ENCODE data around the gene ARHGEF28.
A peak's percentile ranks its signal among the peaks of the same experiment; 100 is the strongest.

Gene ARHGEF28

GRCh38 chr5:73619606-73620333 is 6.2 kb upstream of the ARHGEF28 start:
- no peak overlapping the region for H3K27ac ChIP-seq (ENCODE audit: low read depth, low read length)
- H3K27me3 ChIP-seq (ENCODE audit: control insufficient read depth in 5 of 5, insufficient read depth in 4 of 5, low read length in 5 of 5): no peaks in the 10 kb centered on the region
- H3K9ac ChIP-seq (ENCODE audit: low read length in 5 of 5): no peak overlapping the region
- no peaks in the 10 kb centered on the region for H3K9me3 ChIP-seq (ENCODE audit: control insufficient read depth in 5 of 5, low read length in 5 of 5)
- no peak overlapping the region for H3K4me3 ChIP-seq (ENCODE audit: low read depth in 1 of 5, low read length in 5 of 5)
- H3K36me3 ChIP-seq (ENCODE audit: control insufficient read depth in 5 of 5, insufficient read depth in 5 of 5, low read length in 5 of 5): no peaks in the 10 kb centered on the region
- no peaks in the 10 kb centered on the region for H3K4me1 ChIP-seq (ENCODE audit: control insufficient read depth in 5 of 5, insufficient read depth in 5 of 5, low read length in 5 of 5)

GRCh38 chr5:73620334-73620687 is 5.7 kb upstream of the ARHGEF28 start:
- H3K27me3 ChIP-seq (ENCODE audit: control insufficient read depth in 5 of 5, insufficient read depth in 4 of 5, low read length in 5 of 5): no peaks in the 10 kb centered on the region
- peaks cover 0 to 5% (median 3%) of the 10 kb centered on the region in 5 donors for H3K4me1 ChIP-seq (ENCODE audit: control insufficient read depth in 5 of 5, insufficient read depth in 5 of 5, low read length in 5 of 5)
- H3K9me3 ChIP-seq (ENCODE audit: control insufficient read depth in 5 of 5, low read length in 5 of 5): no peaks in the 10 kb centered on the region
- no peak overlapping the region for H3K4me3 ChIP-seq (ENCODE audit: low read depth in 1 of 5, low read length in 5 of 5)
- no peak overlapping the region for H3K9ac ChIP-seq (ENCODE audit: low read length in 5 of 5)
- no peak overlapping the region for H3K27ac ChIP-seq (ENCODE audit: low read depth, low read length)
- H3K36me3 ChIP-seq (ENCODE audit: control insufficient read depth in 5 of 5, insufficient read depth in 5 of 5, low read length in 5 of 5): no peaks in the 10 kb centered on the region

GRCh38 chr5:73623060-73623459 is 2.9 kb upstream of the ARHGEF28 start:
- no peaks in the 10 kb centered on the region for H3K27me3 ChIP-seq (ENCODE audit: control insufficient read depth in 5 of 5, insufficient read depth in 4 of 5, low read length in 5 of 5)
- H3K4me3 ChIP-seq (ENCODE audit: low read depth in 1 of 5, low read length in 5 of 5): no peak overlapping the region
- H3K4me1 ChIP-seq (ENCODE audit: control insufficient read depth in 5 of 5, insufficient read depth in 5 of 5, low read length in 5 of 5): peaks cover 0 to 21% (median 19%) of the 10 kb centered on the region in 5 donors
- no peak overlapping the region for H3K9ac ChIP-seq (ENCODE audit: low read length in 5 of 5)
- no peak overlapping the region for H3K27ac ChIP-seq (ENCODE audit: low read depth, low read length)
- no peaks in the 10 kb centered on the region for H3K9me3 ChIP-seq (ENCODE audit: control insufficient read depth in 5 of 5, low read length in 5 of 5)
- H3K36me3 ChIP-seq (ENCODE audit: control insufficient read depth in 5 of 5, insufficient read depth in 5 of 5, low read length in 5 of 5): no peaks in the 10 kb centered on the region

- Histone ChIP-seq H3K27me3 (ENCODE audit: control insufficient read depth in 5 of 5, insufficient read depth in 4 of 5, low read length in 5 of 5) (no peaks in the 10 kb centered on the region), H3K27ac (ENCODE audit: low read depth, low read length) (no peak overlapping the region), H3K4me3 (ENCODE audit: low read depth in 1 of 5, low read length in 5 of 5) (no peak overlapping the region), H3K4me1 (ENCODE audit: control insufficient read depth in 5 of 5, insufficient read depth in 5 of 5, low read length in 5 of 5) (peaks cover 0 to 21% (median 19%) of the 10 kb centered on the region in 5 donors), H3K9me3 (ENCODE audit: control insufficient read depth in 5 of 5, low read length in 5 of 5) (no peaks in the 10 kb centered on the region), H3K36me3 (ENCODE audit: control insufficient read depth in 5 of 5, insufficient read depth in 5 of 5, low read length in 5 of 5) (no peaks in the 10 kb centered on the region), H3K9ac (ENCODE audit: low read length in 5 of 5) (no peak overlapping the region)
These were observed 2.0 kb upstream of the ARHGEF28 start for GRCh38 chr5:73623901-73624404.

GRCh38 chr5:73624888-73625287 is 1.1 kb upstream of the ARHGEF28 start:
- H3K36me3 ChIP-seq (ENCODE audit: control insufficient read depth in 5 of 5, insufficient read depth in 5 of 5, low read length in 5 of 5): no peaks in the 10 kb centered on the region
- H3K4me1 ChIP-seq (ENCODE audit: control insufficient read depth in 5 of 5, insufficient read depth in 5 of 5, low read length in 5 of 5): peaks cover 0 to 21% (median 19%) of the 10 kb centered on the region in 5 donors
- H3K4me3 ChIP-seq (ENCODE audit: low read depth in 1 of 5, low read length in 5 of 5): no peak overlapping the region
- peak overlapping the region in 1 of 5 donors; percentile 75 for H3K9ac ChIP-seq (ENCODE audit: low read length in 5 of 5)
- H3K9me3 ChIP-seq (ENCODE audit: control insufficient read depth in 5 of 5, low read length in 5 of 5): no peaks in the 10 kb centered on the region
- no peaks in the 10 kb centered on the region for H3K27me3 ChIP-seq (ENCODE audit: control insufficient read depth in 5 of 5, insufficient read depth in 4 of 5, low read length in 5 of 5)
- H3K27ac ChIP-seq (ENCODE audit: low read depth, low read length): peak overlapping the region; percentile 54

GRCh38 chr5:73625372-73625943 is 538 bp upstream of the ARHGEF28 start:
- Histone ChIP-seq H3K9me3 (ENCODE audit: control insufficient read depth in 5 of 5, low read length in 5 of 5) (no peaks in the 10 kb centered on the region), H3K27ac (ENCODE audit: low read depth, low read length) (peak overlapping the region; percentile 54), H3K36me3 (ENCODE audit: control insufficient read depth in 5 of 5, insufficient read depth in 5 of 5, low read length in 5 of 5) (no peaks in the 10 kb centered on the region), H3K4me3 (ENCODE audit: low read depth in 1 of 5, low read length in 5 of 5) (peak overlapping the region; percentile 61 to 82 (median 69)), H3K4me1 (ENCODE audit: control insufficient read depth in 5 of 5, insufficient read depth in 5 of 5, low read length in 5 of 5) (peaks cover 0 to 21% (median 19%) of the 10 kb centered on the region in 5 donors), H3K27me3 (ENCODE audit: control insufficient read depth in 5 of 5, insufficient read depth in 4 of 5, low read length in 5 of 5) (no peaks in the 10 kb centered on the region), H3K9ac (ENCODE audit: low read length in 5 of 5) (peak overlapping the region in 4 of 5 donors; percentile 57 to 75 (median 68))

GRCh38 chr5:73626814-73627313 is 868 bp downstream of the ARHGEF28 start:
- Histone ChIP-seq H3K27ac (ENCODE audit: low read depth, low read length) (peak overlapping the region; percentile 58), H3K9me3 (ENCODE audit: control insufficient read depth in 5 of 5, low read length in 5 of 5) (no peaks in the 10 kb centered on the region), H3K27me3 (ENCODE audit: control insufficient read depth in 5 of 5, insufficient read depth in 4 of 5, low read length in 5 of 5) (no peaks in the 10 kb centered on the region), H3K4me1 (ENCODE audit: control insufficient read depth in 5 of 5, insufficient read depth in 5 of 5, low read length in 5 of 5) (peaks cover 0 to 21% (median 19%) of the 10 kb centered on the region in 5 donors), H3K36me3 (ENCODE audit: control insufficient read depth in 5 of 5, insufficient read depth in 5 of 5, low read length in 5 of 5) (no peaks in the 10 kb centered on the region), H3K4me3 (ENCODE audit: low read depth in 1 of 5, low read length in 5 of 5) (peak overlapping the region; percentile 81 to 86 (median 83)), H3K9ac (ENCODE audit: low read length in 5 of 5) (peak overlapping the region in 4 of 5 donors; percentile 4 to 68 (median 52))

GRCh38 chr5:73629456-73629855 is 3.5 kb downstream of the ARHGEF28 start:
- Histone ChIP-seq H3K4me3 (ENCODE audit: low read depth in 1 of 5, low read length in 5 of 5) (no peak overlapping the region), H3K9me3 (ENCODE audit: control insufficient read depth in 5 of 5, low read length in 5 of 5) (no peaks in the 10 kb centered on the region), H3K4me1 (ENCODE audit: control insufficient read depth in 5 of 5, insufficient read depth in 5 of 5, low read length in 5 of 5) (peaks cover 0 to 21% (median 19%) of the 10 kb centered on the region in 5 donors)

GRCh38 chr5:73630765-73631164 is 4.8 kb downstream of the ARHGEF28 start:
- Histone ChIP-seq H3K4me1 (ENCODE audit: control insufficient read depth in 5 of 5, insufficient read depth in 5 of 5, low read length in 5 of 5) (peaks cover 0 to 12% (median 11%) of the 10 kb centered on the region in 5 donors), H3K36me3 (ENCODE audit: control insufficient read depth in 5 of 5, insufficient read depth in 5 of 5, low read length in 5 of 5) (no peaks in the 10 kb centered on the region), H3K9me3 (ENCODE audit: control insufficient read depth in 5 of 5, low read length in 5 of 5) (no peaks in the 10 kb centered on the region), H3K4me3 (ENCODE audit: low read depth in 1 of 5, low read length in 5 of 5) (no peak overlapping the region), H3K27me3 (ENCODE audit: control insufficient read depth in 5 of 5, insufficient read depth in 4 of 5, low read length in 5 of 5) (no peaks in the 10 kb centered on the region), H3K9ac (ENCODE audit: low read length in 5 of 5) (no peak overlapping the region), H3K27ac (ENCODE audit: low read depth, low read length) (no peak overlapping the region)

More at GRCh38 chr5:73629456-73629855, 3.5 kb downstream of the ARHGEF28 start:
- Histone ChIP-seq H3K27me3 (ENCODE audit: control insufficient read depth in 5 of 5, insufficient read depth in 4 of 5, low read length in 5 of 5) (no peaks in the 10 kb centered on the region), H3K36me3 (ENCODE audit: control insufficient read depth in 5 of 5, insufficient read depth in 5 of 5, low read length in 5 of 5) (no peaks in the 10 kb centered on the region), H3K9ac (ENCODE audit: low read length in 5 of 5) (no peak overlapping the region), H3K27ac (ENCODE audit: low read depth, low read length) (no peak overlapping the region)

- Histone ChIP-seq H3K4me1 (ENCODE audit: control insufficient read depth in 5 of 5, insufficient read depth in 5 of 5, low read length in 5 of 5) (peaks cover 0 to 11% (median 6%) of the 10 kb centered on the region in 5 donors), H3K27ac (ENCODE audit: low read depth, low read length) (no peak overlapping the region), H3K9ac (ENCODE audit: low read length in 5 of 5) (no peak overlapping the region), H3K9me3 (ENCODE audit: control insufficient read depth in 5 of 5, low read length in 5 of 5) (no peaks in the 10 kb centered on the region), H3K36me3 (ENCODE audit: control insufficient read depth in 5 of 5, insufficient read depth in 5 of 5, low read length in 5 of 5) (no peaks in the 10 kb centered on the region), H3K27me3 (ENCODE audit: control insufficient read depth in 5 of 5, insufficient read depth in 4 of 5, low read length in 5 of 5) (no peaks in the 10 kb centered on the region), H3K4me3 (ENCODE audit: low read depth in 1 of 5, low read length in 5 of 5) (no peak overlapping the region)
These were observed 5.5 kb downstream of the ARHGEF28 start for GRCh38 chr5:73631500-73631899.

Measured in subcutaneous abdominal adipose tissue (tissue), 5 donors.